H1 (cell line): Measurements from ENCODE around the gene C1S. TPM values are rescaled to one million over a fixed set of nuclear protein-coding genes. Genes with fewer than 3 reads are reported as not detected.

Experiments
- CTCF ChIA-PET: fragments of 300-600 bp; sonication (Branson Sonifier 250); formaldehyde crosslinking; loops from one replicate; lab custom pipeline; 2021; ENCODE audit not compliant: partially characterized antibody; lab: Charles Lee
- POLR2A ChIA-PET: fragments of 300-600 bp; sonication (Branson Sonifier 250); formaldehyde crosslinking; loops from one replicate; lab custom pipeline; 2021; ENCODE audit warnings: inconsistent platforms; ENCODE audit not compliant: partially characterized antibody; lab: Charles Lee
- DNase-seq, 2 experiments: peaks; one replicate each; pipeline versions ENCODE4 v3.0.0 to v3.0.0-alpha.2; 2010 to 2022; ENCODE audit warnings: low spot score in 2 of 2, low read depth in 1 of 2, mixed read lengths in 1 of 2
- FAIRE-seq: peaks from 2 replicates; lab custom pipeline; 2011; peaks lifted over from hg19 to GRCh38; lab: Jason Lieb, UNC
- H2AFZ ChIP-seq: 2 replicates; pipeline ENCODE4 v1.8.1; 2012; ENCODE audit warnings: low read length, inconsistent platforms
- H2AK5ac ChIP-seq: 2 replicates; pipeline ENCODE4 v1.6.1; 2013; ENCODE audit warnings: low read depth, low read length
- H2BK120ac ChIP-seq: replicated peaks from 2 replicates; pipeline ENCODE3; 2013; ENCODE audit warnings: low read depth, low read length, inconsistent platforms
- H2BK12ac ChIP-seq: 2 replicates; pipeline ENCODE4 v1.6.1; 2013; ENCODE audit warnings: low read depth, low read length
- H2BK15ac ChIP-seq: 2 replicates; pipeline ENCODE4 v1.6.1; 2013; ENCODE audit warnings: low read length
- H2BK20ac ChIP-seq: 2 replicates; pipeline ENCODE4 v1.6.1; 2013; ENCODE audit warnings: low read length
- H2BK5ac ChIP-seq: 2 replicates; pipeline ENCODE4 v1.6.1; 2013; ENCODE audit warnings: low read depth, low read length
- H3K14ac ChIP-seq: 2 replicates; pipeline ENCODE4 v1.6.1; 2013; ENCODE audit warnings: inconsistent platforms; ENCODE audit not compliant: insufficient read length
- H3K18ac ChIP-seq: 2 replicates; pipeline ENCODE4 v1.6.1; 2013; ENCODE audit warnings: low read length; ENCODE audit errors: extremely low read depth
- H3K23ac ChIP-seq: 2 replicates; pipeline ENCODE4 v1.6.1; 2013; ENCODE audit warnings: inconsistent platforms; ENCODE audit not compliant: insufficient read length
- H3K23me2 ChIP-seq: 2 replicates; pipeline ENCODE4 v1.6.1; 2013; ENCODE audit warnings: low read depth, low read length
- H3K27ac ChIP-seq: 2 replicates; pipeline ENCODE4 v1.6.1; 2011; ENCODE audit warnings: low read depth, low read length, inconsistent platforms
- H3K27me3 ChIP-seq, 4 experiments: replicated peaks in 1 of 4; 1 replicate in 1 of 4; 2 replicates in 3 of 4; pipeline versions ENCODE4 v1.6.1 to v1.8.1; 2011 to 2013; ENCODE audit warnings: low read length in 3 of 4, mild to moderate bottlenecking in 3 of 4, inconsistent platforms in 2 of 4, mixed read lengths in 2 of 4, moderate library complexity in 1 of 4; ENCODE audit not compliant: control insufficient read depth in 3 of 4, insufficient read depth in 3 of 4; ENCODE audit errors: extremely low read depth in 1 of 4
- H3K36me3 ChIP-seq, 4 experiments: 2 replicates each; pipeline versions ENCODE4 v1.6.1 to v1.8.1; 2011 to 2013; ENCODE audit warnings: mild to moderate bottlenecking in 4 of 4, low read length in 3 of 4, moderate library complexity in 2 of 4, control low read depth in 1 of 4, inconsistent platforms in 1 of 4; ENCODE audit not compliant: insufficient read depth in 4 of 4, control insufficient read depth in 2 of 4
- H3K4ac ChIP-seq: replicated peaks from 2 replicates; pipeline ENCODE3; 2013; ENCODE audit warnings: low read length, low read depth, mixed read lengths, inconsistent platforms; ENCODE audit not compliant: insufficient read length
- H3K4me1 ChIP-seq, 4 experiments: replicated peaks in 1 of 4; 1 replicate in 1 of 4; 2 replicates in 3 of 4; pipeline versions ENCODE4 v1.6.1 to v1.8.1; 2011 to 2013; ENCODE audit warnings: low read length in 3 of 4, inconsistent platforms in 2 of 4, mixed read lengths in 1 of 4; ENCODE audit not compliant: insufficient read depth in 4 of 4, control insufficient read depth in 3 of 4
- H3K4me2 ChIP-seq, 2 experiments: 2 replicates each; pipeline versions ENCODE4 v1.6.1 to v1.8.1; 2011 to 2013; ENCODE audit warnings: low read depth in 2 of 2, low read length in 2 of 2, control low read depth in 1 of 2, inconsistent platforms in 1 of 2, mild to moderate bottlenecking in 1 of 2; ENCODE audit not compliant: insufficient read depth in 1 of 2
- H3K4me3 ChIP-seq, 4 experiments: fragments of 200-600, 300-600 bp in 1 of 4; sonication (generic), shearing (Covaris generic), sonication (Bioruptor Twin) in 1 of 4; 2 replicates each; pipeline versions ENCODE4 v1.5.1 to v1.8.1; 2011 to 2016; ENCODE audit warnings: low read length in 4 of 4, low read depth in 3 of 4, control low read depth in 2 of 4, inconsistent platforms in 2 of 4, mild to moderate bottlenecking in 2 of 4, mixed read lengths in 1 of 4, moderate library complexity in 1 of 4; ENCODE audit not compliant: insufficient read depth in 2 of 4; ENCODE audit errors: extremely low read depth in 1 of 4
- H3K56ac ChIP-seq: replicated peaks from 2 replicates; pipeline ENCODE3; 2013; ENCODE audit warnings: low read depth, mild to moderate bottlenecking, mixed read lengths, low read length, inconsistent platforms; ENCODE audit not compliant: insufficient read length
- H3K79me1 ChIP-seq: 2 replicates; pipeline ENCODE4 v1.6.1; 2013; ENCODE audit warnings: low read depth, low read length, control low read depth
- H3K79me2 ChIP-seq, 2 experiments: 2 replicates each; pipeline versions ENCODE4 v1.6.1 to v1.8.1; 2012 to 2013; ENCODE audit warnings: low read length in 2 of 2, mild to moderate bottlenecking in 2 of 2, inconsistent platforms in 1 of 2; ENCODE audit not compliant: insufficient read depth in 2 of 2, control insufficient read depth in 1 of 2
- H3K9ac ChIP-seq, 4 experiments: replicated peaks in 1 of 4; 1 replicate in 1 of 4; 2 replicates in 3 of 4; pipeline versions ENCODE4 v1.6.1 to v1.8.1; 2011 to 2013; ENCODE audit warnings: low read depth in 3 of 4, low read length in 3 of 4, control low read depth in 2 of 4, mild to moderate bottlenecking in 2 of 4, moderate library complexity in 2 of 4, inconsistent platforms in 1 of 4; ENCODE audit errors: extremely low read depth in 1 of 4
- H3K9me3 ChIP-seq, 2 experiments: 2 replicates each; pipeline versions ENCODE4 v1.6.1 to v1.8.1; 2012 to 2013; ENCODE audit warnings: mild to moderate bottlenecking in 2 of 2, moderate library complexity in 2 of 2, control low read depth in 1 of 2, inconsistent platforms in 1 of 2, low read depth in 1 of 2, low read length in 1 of 2, mixed read lengths in 1 of 2; ENCODE audit not compliant: insufficient read depth in 2 of 2
- H4K20me1 ChIP-seq, 2 experiments: replicated peaks in 1 of 2; 2 replicates each; pipeline versions ENCODE3 to v1.8.1; 2011 to 2013; ENCODE audit warnings: inconsistent platforms in 2 of 2, low read length in 2 of 2, mild to moderate bottlenecking in 1 of 2; ENCODE audit not compliant: insufficient read depth in 2 of 2, control insufficient read depth in 1 of 2
- H4K5ac ChIP-seq: 2 replicates; pipeline ENCODE4 v1.6.1; 2013; ENCODE audit warnings: low read length, low read depth, mixed read lengths, inconsistent platforms; ENCODE audit not compliant: insufficient read length
- H4K8ac ChIP-seq: 2 replicates; pipeline ENCODE4 v1.8.0; 2013; ENCODE audit warnings: mild to moderate bottlenecking, moderate library complexity, low read length, inconsistent platforms; ENCODE audit not compliant: insufficient read depth; ENCODE audit errors: extremely low read depth
- H4K91ac ChIP-seq: replicated peaks from 2 replicates; pipeline ENCODE3; 2013; ENCODE audit warnings: low read length, mixed read lengths, inconsistent platforms; ENCODE audit not compliant: insufficient read length
- CHD2 ChIP-seq: IDR thresholded peaks from 2 replicates; pipeline ENCODE4 v1.6.1; 2012; ENCODE audit warnings: low read length, improper control_type of control experiment
- EGR1 ChIP-seq: IDR thresholded peaks from 2 replicates; pipeline ENCODE4 v1.6.1; 2011; ENCODE audit warnings: low read depth, low read length, borderline replicate concordance
- KDM5A ChIP-seq: fragments of 200-600 bp; IDR thresholded peaks from 2 replicates; pipeline ENCODE4 v1.7.1; 2012; ENCODE audit warnings: mild to moderate bottlenecking, low read length, inconsistent platforms, mixed read lengths
- SAP30 ChIP-seq: fragments of 300-600 bp; sonication (generic); IDR thresholded peaks from 2 replicates; pipeline ENCODE4 v1.7.1; 2012; ENCODE audit warnings: low read length, moderate library complexity, mild to moderate bottlenecking, inconsistent platforms; ENCODE audit not compliant: insufficient read depth, insufficient replicate concordance
- TBP ChIP-seq: IDR thresholded peaks from 2 replicates; pipeline ENCODE4 v1.6.1; 2011; ENCODE audit warnings: low read depth, low read length, improper control_type of control experiment
- WGBS, 2 experiments: shearing (Covaris generic) in 1 of 2; methylation state at CpG; one replicate each; pipeline versions ENCODE4 v1.1.6 to v1.1.7; 2013 to 2015; ENCODE audit warnings: low lambda C conversion rate in 2 of 2, mixed read lengths in 2 of 2, inconsistent platforms in 1 of 2, low coverage in 1 of 2, missing lambda C conversion rate in 1 of 2; ENCODE audit not compliant: insufficient replicate concordance in 2 of 2, insufficient coverage in 1 of 2, insufficient read length in 1 of 2; ENCODE audit errors: extremely low coverage in 1 of 2, missing lambda C conversion rate in 1 of 2; 5-methylcytosine and 5-hydroxymethylcytosine counted together
- polyA plus RNA-seq, 7 experiments: library from polyadenylated mRNA; depleted of rRNA in 3 of 7; stranded (reverse) in 5 of 7; unstranded in 2 of 7; fragments of >200 nt in 5 of 7; fragments of 200-250 nt in 2 of 7; gene quantifications; 1 replicate in 5 of 7; 2 replicates in 1 of 7; 4 replicates in 1 of 7; pipeline versions ENCODE4 v1.2.1 to v1.2.3, GENCODE V29; 2011 to 2013; ENCODE audit warnings: missing spikeins in 2 of 7, mixed read lengths in 2 of 7
- total RNA-seq: library from RNA; stranded (reverse); fragmentation: NEBNext Ultra II Directional; extraction: Animal tissue kit (Norgen Biotek cat#: 25700); gene quantifications from 2 replicates; pipeline ENCODE4 v1.2.1, GENCODE V29; 2021

C1S gene
- total and polyA plus RNA-seq, 2 of the 8 experiments (the other 6 are each of a cell fraction or from before 2014, with no cell fraction given): 4.4 to 7.3 TPM

DNA sequence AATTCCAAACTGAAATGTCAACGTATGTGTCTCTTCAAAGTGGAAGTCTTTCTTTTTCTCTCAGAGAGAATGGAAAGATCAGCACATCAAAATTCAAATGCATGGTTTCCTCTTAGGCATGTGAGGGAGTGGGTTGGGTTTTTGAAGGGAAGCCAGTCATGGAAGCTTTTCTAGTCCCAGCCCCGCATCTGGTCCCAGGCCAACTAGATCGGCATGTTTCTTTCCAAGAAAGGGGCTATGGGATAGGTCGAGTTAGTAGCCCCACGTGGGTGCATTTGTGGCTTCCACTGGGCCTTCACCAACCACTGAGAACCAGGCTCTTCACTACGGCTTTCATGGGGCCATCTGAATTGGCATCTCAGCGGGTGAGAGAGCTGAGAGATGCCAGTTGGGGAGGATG, 6.6 kb downstream of the C1S start:
- Histone ChIP-seq H3K4me3 (no peak overlapping the region), H3K27me3 (no peaks in the 10 kb centered on the region), H2BK5ac (no peak overlapping the region), H3K36me3 (no peaks in the 10 kb centered on the region), H3K18ac (no peak overlapping the region), H4K91ac (no peak overlapping the region), H2AFZ (no peak overlapping the region), H3K4ac (no peak overlapping the region), H3K14ac (no peak overlapping the region), H3K9ac (no peak overlapping the region), H3K9me3 (no peaks in the 10 kb centered on the region; a peak in 1 of 4 replicates), H3K23me2 (no peaks in the 10 kb centered on the region), H2BK120ac (no peak overlapping the region), H4K20me1 (no peaks in the 10 kb centered on the region), H2BK15ac (no peak overlapping the region), H3K23ac (no peak overlapping the region), H2BK20ac (no peak overlapping the region), H4K8ac (no peak overlapping the region), H2AK5ac (no peak overlapping the region), H3K4me2 (no peak overlapping the region), H2BK12ac (no peak overlapping the region), H3K79me1 (no peaks in the 10 kb centered on the region), H3K4me1 (no peaks in the 10 kb centered on the region), H4K5ac (no peak overlapping the region), H3K27ac (no peak overlapping the region), H3K79me2 (no peaks in the 10 kb centered on the region), H3K56ac (no peak overlapping the region)
- TF ChIP-seq CHD2 (no peak), EGR1 (no peak), SAP30 (no peak), KDM5A (no peak), TBP (no peak)
- POLR2A ChIA-PET: interaction anchor here (0.7 to 1.5 kb wide), 3 partner anchors 9 to 68 kb away, joined by 3 to 4 read pairs (median 3); no protein-coding TSS in a partner anchor
- FAIRE-seq: no peak
- CTCF ChIA-PET: interaction anchor here (1.7 to 1.8 kb wide), 2 partner anchors 42 to 45 kb away, joined by 3 to 8 read pairs; partner anchors contain the start of gene C1RL
- 87% methylated on average over 7 of the region's 7 CpGs; no CpG with 5 or more reads in 1 of the 2 experiments for WGBS, 2 experiments
- no peak for DNase-seq
